ENCODE data around the gene FYB2.
"Not testable (repeated sequence)": the region's sequence is repeated elsewhere in the genome, so short reads cannot be mapped to it uniquely, and the experiment has no call there.

The FYB2 gene

GRCh38 chr1:56788102-56788501, 31.1 kb downstream of the FYB2 start:
- DNase-seq: no peak

DNA sequence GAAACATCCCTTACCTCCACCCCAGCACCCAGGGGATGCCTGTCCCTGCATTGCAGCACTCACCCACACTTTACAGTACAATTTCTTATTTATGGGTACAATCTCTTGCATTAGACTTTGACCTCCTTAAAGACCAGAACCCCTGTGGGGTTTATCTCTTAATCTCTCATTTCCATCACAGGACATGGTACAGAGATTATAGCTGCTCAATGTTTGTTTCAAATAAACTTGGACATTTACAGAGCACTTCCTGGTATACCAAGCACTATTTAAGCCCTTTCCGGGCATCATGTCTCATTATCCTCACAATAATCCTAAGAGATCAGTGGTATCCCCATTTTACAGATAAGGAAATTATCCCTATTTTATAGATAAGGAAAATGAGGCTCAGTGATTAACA, 31.9 kb downstream of the FYB2 start:
- no peak for DNase-seq

- DNase-seq: no peak
Measured at GRCh38 chr1:56782773-56783172, 36.4 kb downstream of the FYB2 start.

DNA sequence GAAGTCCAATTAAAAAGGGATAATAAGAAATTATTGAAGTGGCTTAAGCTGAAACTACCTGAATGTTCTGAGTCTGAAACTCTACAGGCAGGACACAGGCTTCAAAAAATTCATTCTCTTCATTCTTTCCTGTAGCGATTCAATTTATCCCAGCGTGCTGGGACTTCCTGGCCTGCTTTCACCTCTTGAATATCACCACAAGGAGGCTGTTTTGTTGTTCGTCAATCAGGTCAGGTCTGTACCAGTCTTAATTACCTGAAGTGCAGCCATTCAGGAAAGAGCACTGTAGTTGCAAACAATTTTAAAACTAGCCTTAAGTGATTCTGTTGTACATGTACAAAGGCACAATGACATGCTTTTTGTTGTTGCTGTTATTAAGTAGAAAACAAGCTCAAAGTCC, 38.4 kb downstream of the FYB2 start:
- DNase-seq: no peak

DNA sequence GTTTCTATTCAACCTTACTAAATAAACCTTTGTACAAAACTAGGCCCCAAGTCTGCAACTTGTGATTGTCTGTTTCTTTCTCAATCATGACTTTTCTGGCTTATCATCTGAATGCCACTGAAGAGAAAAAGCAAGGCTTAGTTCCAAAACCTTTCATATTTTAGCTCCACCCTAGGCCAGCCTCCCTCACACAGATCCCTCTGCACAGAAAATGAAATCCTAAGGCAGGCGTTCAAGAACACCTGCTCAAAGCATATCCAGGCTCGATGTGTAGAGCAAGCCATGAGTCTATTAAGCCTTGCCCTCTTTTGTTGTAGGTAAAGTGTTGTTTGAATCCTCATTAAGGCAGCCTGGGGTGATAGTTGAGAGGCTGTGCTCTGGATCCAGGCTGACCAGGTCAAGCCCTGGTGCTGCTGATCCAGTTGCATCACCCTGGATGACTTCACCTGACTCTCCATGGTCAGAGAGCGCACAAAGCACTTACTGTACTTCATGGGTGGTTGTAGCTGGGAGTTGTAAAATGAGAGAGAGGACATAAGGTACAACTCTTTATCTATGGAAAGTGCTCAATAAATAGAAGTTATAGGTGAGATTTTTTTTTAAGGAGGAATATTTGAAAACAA, 39.0 kb downstream of the FYB2 start:
- no peak for DNase-seq

GRCh38 chr1:56777972-56778371, 41.2 kb downstream of the FYB2 start:
- DNase-seq: no peak

DNA sequence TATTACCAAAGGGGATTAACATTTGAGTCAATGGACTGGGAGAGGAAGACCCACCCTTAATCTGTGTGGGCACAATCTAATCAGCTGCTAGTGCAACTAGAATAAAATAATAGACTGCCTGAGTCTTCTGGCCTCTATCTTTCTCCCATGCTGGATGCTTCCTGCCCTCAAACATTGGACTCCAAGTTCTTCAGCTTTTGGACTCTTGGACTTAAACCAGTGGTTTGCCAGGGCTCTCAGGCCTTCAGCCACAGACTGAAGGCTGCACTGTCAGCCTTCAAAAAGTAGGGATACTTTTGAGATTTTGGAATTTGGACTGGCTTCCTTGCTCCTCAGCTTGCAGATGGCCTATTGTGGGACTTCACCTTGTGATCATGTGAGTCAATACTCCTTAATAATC, 44.5 kb downstream of the FYB2 start:
- not testable (repeated sequence) for DNase-seq

DNA sequence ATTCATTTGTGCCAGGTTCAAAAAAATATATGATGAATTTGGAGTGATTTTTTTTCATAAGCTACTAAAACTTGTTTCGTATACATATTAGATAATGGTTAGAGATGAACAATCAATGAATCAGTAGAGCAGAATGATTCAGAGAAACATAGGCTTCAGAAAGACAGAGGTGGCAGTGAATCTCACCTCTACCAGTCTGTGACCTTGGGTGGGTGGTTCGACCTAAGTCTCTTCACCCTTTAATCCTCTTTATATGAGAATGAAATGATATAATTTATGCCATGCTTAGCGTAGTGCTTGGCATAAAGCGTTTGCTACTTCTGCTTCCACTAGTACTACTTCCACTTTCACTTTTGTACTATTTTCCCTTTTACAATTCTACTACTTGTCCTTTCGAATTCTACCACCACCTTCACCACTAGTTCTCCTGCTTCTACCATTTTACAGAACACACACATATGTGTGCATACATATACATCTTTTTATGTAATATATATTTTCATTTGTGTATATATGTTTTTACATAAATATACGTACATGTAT, 45.1 kb downstream of the FYB2 start:
- no peak for DNase-seq

- no peak for DNase-seq
Measured at GRCh38 chr1:56773341-56774066, 45.7 kb downstream of the FYB2 start.

DNA sequence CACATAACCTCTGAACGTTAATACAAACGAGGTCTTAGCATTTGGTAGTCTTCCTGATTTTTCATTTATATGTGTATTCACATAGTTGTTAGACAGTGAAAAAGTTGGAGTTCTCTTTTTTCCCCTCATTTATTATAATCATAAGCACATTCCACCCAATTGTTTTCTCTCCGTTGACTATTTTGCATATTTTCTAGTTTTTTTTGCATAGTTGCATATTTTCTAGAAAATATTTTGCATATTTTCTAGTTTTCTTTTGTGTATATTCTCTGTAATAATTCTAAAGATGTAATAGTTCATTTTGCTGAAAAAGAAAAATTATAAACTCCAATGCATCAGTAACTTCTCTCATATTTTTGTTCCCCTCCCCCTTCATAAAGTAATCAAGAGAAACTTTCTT, 47.5 kb downstream of the FYB2 start:
- DNase-seq: no peak

DNA sequence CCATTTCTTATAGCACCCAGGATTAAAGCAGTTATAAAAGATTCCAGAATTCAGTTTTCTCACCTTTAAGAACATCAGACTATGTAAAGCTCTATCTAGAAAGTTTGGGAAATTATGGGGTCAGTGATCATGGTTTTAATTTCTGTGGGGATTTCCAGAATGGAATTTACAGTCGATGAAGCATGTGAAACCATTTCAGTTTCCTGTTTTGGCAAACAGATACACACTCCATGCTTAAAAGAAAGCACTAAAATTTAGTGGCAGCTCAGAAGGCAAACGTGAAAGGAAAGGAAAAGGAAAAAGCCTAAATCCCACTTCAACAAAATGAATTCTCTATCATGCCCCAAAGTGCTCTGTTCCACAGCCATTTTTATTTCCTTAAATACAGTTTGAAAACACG, 60.4 kb downstream of the FYB2 start:
- DNase-seq: no peak

DNA sequence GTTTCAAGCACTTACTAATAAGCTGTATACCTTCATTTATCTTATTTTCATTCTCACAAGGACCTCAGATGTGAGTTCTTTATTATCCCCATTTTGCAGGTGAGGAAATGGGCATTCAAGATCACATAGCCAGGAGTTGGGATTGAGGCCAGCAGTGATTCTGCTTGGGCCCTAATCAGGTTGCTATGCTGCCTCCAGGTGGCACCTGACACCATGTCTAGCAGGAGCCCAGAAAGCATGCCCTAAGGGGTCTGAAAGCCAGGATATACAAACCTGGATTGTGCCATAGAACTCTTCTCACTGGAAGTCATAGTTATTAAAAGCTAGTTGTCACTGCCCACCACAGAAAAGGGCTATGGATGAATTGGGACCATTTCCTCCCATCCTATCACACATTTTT, 61.1 kb downstream of the FYB2 start:
- DNase-seq: no peak

DNA sequence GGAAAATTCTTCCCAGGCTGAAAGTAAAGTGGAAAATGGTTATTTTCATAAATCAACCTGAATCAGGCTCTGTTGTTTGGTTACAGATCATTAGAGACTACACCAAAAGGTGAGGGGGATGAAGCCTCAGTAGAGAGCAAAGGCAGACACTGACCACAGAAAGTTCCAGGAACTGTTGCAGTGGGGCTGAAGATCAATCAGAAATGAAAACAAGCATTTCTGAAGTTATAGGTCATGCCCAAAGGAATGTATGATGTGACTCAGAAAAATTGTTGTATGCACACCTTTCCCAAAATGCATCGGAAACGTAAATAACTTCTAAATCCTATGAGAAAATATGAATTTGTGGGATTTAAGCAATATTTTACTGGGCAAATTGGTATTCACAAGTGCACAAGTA, 63.3 kb downstream of the FYB2 start:
- DNase-seq: no peak

DNA sequence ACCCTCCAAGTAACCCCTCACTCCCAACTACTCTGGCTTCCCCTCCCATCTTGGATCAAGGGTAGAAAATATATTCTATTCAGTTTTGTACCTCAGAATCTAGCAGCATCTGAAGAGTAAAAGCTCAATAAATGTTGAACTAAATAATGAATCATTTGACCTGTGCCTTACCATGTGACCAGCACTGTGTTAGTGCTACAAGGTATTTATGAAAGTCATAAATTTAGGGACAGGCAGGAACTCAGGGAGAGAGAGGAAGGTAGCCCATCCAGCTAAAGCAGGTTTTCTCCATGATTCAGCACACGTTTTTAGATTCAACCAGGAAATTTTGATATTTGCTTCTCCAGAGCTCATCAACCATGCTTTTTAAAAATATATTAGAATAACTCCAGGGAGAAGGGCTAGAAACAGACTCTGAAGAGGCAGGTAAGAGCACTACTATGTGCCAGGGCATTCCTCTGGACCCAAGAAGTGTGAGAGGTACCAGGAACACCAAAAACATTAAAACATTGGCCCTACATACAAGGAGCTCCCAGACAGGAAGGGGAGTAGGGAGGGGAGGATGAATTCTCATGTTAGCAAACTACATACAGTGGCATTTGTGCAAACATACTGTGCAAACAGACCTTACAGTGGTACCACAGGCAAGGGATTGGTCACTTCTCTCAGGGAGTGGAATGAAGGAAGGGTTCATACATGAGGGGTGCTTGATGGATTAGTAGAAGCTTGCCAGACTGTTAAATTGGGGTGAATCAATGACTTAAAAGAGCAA, 64.3 kb downstream of the FYB2 start:
- no peak for DNase-seq

DNA sequence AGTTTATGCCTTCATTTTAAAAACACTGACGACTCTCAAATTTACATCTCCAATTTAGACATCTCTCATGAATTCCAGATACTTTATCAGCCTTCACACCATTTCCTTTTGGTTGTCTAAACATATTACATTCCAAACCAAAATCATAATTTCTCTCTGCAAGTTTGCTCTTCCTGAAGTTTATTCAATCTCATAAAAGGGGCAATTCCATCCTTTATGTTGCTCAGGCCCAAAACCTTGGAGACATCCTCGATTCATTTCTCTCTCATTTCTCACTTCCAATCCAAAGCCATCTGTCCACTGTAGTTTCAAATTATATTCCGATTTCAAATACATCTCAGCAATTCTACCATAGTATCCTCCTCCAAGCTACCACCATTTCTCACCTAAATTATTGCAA, 74.0 kb downstream of the FYB2 start:
- DNase-seq: no peak

GRCh38 chr1:56728964-56729363, 90.2 kb downstream of the FYB2 start:
- DNase-seq: no peak

DNA sequence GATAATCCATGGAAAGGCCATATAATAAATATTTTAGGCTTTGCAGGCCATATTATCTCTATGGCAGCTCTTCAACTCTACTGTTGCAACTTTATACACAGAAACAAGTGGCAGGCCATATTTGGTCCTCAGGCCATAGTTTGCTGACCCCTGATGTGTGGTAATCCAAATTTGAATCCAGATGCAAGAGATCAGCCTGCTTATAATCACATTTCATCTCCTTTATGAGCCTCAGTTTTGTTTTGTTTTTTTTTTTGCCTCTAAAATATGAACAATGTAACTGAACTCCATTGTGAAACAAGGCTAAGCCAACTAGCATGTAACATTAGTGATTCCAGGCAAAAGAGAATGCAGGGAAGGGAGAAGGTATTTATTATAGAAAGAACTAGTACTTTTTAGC, 92.5 kb downstream of the FYB2 start:
- no peak for DNase-seq

- no peak for DNase-seq
Measured at GRCh38 chr1:56719171-56719570, 100.0 kb downstream of the FYB2 start.

DNA sequence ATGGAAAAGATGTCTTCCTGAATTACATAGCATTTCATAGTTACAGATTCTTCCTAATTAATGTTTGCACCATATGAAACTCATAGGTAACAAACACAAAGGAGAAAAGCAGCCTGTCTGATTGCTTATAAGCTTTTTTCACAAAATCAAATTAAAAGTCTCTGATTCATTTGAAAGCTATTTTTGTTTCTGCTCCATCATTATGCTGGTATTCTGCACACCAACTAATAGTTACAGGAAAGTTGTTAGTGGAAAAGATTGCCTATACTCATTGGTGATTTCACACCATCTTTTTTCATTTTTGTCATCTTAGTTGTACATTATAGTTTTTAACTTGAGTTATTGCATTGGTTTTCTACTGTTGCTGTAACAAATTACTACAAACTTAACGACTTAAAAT, 104.0 kb downstream of the FYB2 start:
- no peak for DNase-seq

GRCh38 chr1:56713112-56713511, 106.1 kb downstream of the FYB2 start:
- DNase-seq: no peak

DNA sequence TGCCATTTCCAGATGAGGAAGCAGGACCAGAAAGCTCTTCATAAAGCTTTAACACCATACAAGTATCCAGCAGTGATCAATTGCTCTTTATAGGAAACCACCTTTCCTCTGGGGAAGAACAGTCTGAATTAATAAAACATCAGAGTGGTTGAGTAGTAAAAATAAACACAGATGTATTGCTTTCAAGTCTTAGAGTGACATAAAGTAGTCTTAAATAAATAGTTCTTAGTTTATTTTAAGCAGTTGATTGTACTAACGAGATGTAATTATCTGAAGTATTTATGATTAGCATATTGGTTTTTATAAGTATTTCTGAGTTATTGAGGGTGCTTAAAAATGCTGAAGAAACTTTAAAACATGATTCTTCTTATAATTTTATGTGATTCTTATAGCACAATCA, 107.1 kb downstream of the FYB2 start:
- DNase-seq: no peak

- DNase-seq: no peak
Measured at GRCh38 chr1:56710646-56711045, 108.6 kb downstream of the FYB2 start.

GRCh38 chr1:56709995-56710394, 109.2 kb downstream of the FYB2 start:
- DNase-seq: no peak

DNA sequence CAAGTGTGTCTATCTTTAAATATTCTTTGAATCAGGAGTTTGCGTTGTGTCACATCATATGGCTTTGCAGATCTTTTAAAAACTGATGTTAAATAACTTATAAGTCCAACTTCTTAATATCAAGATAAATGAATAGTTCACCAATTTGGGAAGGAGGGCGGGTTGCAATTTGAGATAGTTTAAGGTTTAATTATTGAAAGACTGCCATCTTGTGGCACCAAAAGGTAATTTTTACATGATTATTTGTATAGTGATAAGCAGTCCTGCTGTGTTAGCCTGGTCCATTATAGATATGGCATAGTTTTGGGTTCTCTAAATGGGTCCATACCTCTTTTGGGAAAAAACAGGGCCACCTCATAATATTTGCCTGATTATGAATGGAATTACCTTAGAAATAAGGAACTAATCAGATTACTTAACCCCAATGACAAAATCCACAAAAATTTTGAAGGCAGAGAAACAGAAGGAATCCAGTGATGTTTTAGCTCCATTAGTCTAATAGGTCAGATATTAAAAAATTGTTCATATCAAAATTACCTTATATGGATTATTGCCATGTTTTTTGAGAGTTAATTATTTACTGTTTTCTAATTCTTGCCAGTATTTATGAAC, 109.8 kb downstream of the FYB2 start:
- DNase-seq: no peak
